WI38 (cell line): ENCODE results near the gene SLC25A29.

Source experiments
- H3K4me3 ChIP-seq: 2 replicates; pipeline ENCODE4 v1.5.1; 2011; ENCODE audit warnings: low read depth, mild to moderate bottlenecking, control low read depth, low read length
- CTCF ChIP-seq: IDR thresholded peaks from 2 replicates; pipeline ENCODE4 v1.5.1; 2012; ENCODE audit warnings: low read depth, mild to moderate bottlenecking, control low read depth, low read length

The SLC25A29 gene

GRCh38 chr14:100329233-100330006 lies 23.2 kb upstream of the SLC25A29 start:
- no peak for TF ChIP-seq CTCF
- H3K4me3 ChIP-seq: no peak overlapping the region

GRCh38 chr14:100328495-100329163 lies 22.4 kb upstream of the SLC25A29 start:
- no peak for TF ChIP-seq CTCF
- H3K4me3 ChIP-seq: no peak overlapping the region

- H3K4me3 ChIP-seq: no peak overlapping the region
- TF ChIP-seq CTCF: no peak
Observed at GRCh38 chr14:100327128-100327527, 20.9 kb upstream of the SLC25A29 start.

- no peak overlapping the region for H3K4me3 ChIP-seq
- no peak for TF ChIP-seq CTCF
Observed at GRCh38 chr14:100325958-100326357, 19.7 kb upstream of the SLC25A29 start.

GRCh38 chr14:100325231-100325632 lies 19.0 kb upstream of the SLC25A29 start:
- no peak for TF ChIP-seq CTCF

GRCh38 chr14:100323942-100324307 lies 17.7 kb upstream of the SLC25A29 start:
- no peak for TF ChIP-seq CTCF
- no peak overlapping the region for H3K4me3 ChIP-seq

More at GRCh38 chr14:100325231-100325632, 19.0 kb upstream of the SLC25A29 start:
- H3K4me3 ChIP-seq: no peak overlapping the region
